ENCODE results near the gene GMDS. TPM values are rescaled to one million over a fixed set of nuclear protein-coding genes. Genes with fewer than 3 reads are reported as not detected.

The GMDS gene
- total RNA-seq, 4 donors from 2014 or later, result 3.4 to 7.2 (median 4.6) TPM

DNA sequence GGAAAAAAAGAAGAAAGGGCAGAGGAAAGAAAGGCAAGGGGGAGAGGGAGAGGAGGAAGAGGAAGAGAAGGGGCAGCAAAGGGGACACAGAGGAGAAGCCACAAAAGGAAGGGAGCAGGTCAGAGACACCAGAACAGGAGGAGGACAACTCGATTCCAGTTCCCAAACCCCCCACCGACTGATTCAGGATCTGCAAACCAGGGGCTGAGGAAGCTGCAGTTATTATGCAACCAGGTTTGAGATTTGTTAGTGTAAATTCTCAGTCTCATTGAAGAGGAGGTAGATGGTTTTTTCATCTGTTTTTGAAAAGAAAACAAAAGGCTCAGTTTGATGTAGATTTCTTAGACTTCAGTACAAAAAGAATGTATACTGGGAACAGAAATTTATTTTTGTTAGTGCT is 432.9 kb downstream of the GMDS start:
- no peak for TF ChIP-seq POLR2A (IDR thresholded peaks at IDR 0.05)
- TF ChIP-seq, protein P1, sequence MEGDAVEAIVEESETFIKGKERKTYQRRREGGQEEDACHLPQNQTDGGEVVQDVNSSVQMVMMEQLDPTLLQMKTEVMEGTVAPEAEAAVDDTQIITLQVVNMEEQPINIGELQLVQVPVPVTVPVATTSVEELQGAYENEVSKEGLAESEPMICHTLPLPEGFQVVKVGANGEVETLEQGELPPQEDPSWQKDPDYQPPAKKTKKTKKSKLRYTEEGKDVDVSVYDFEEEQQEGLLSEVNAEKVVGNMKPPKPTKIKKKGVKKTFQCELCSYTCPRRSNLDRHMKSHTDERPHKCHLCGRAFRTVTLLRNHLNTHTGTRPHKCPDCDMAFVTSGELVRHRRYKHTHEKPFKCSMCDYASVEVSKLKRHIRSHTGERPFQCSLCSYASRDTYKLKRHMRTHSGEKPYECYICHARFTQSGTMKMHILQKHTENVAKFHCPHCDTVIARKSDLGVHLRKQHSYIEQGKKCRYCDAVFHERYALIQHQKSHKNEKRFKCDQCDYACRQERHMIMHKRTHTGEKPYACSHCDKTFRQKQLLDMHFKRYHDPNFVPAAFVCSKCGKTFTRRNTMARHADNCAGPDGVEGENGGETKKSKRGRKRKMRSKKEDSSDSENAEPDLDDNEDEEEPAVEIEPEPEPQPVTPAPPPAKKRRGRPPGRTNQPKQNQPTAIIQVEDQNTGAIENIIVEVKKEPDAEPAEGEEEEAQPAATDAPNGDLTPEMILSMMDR (IDR thresholded peaks at IDR 0.05 in 4 of 5, conservative IDR thresholded peaks at IDR 0.05 in 1 of 5), result no peak
- Histone ChIP-seq H3K36me3 (no peaks in the 10 kb centered on the region), H3K4me3 (no peak overlapping the region), H3K9me3 (no peaks in the 10 kb centered on the region), H3K4me1 (no peaks in the 10 kb centered on the region), H3K27ac (no peak overlapping the region), H3K27me3 (no peaks in the 10 kb centered on the region)
- ATAC-seq, result no peak
- no peak for DNase-seq
- intact Hi-C loops (cut with DNase I; ENCODE audit: low total_unique reads) (no loop called here), in situ Hi-C loops (cut with MboI; ENCODE audit: low sequenced_read_pairs in 4 of 4) (no loop called here)

- H3K4me3 ChIP-seq, result no peak overlapping the region
- intact Hi-C loops (cut with DNase I; ENCODE audit: low total_unique reads), result no loop called here
- in situ Hi-C loops (cut with MboI; ENCODE audit: low sequenced_read_pairs in 4 of 4), result no loop called here
- no peaks in the 10 kb centered on the region for H3K36me3 ChIP-seq
- H3K27me3 ChIP-seq, result no peaks in the 10 kb centered on the region
- DNase-seq, result no peak
- no peaks in the 10 kb centered on the region for H3K4me1 ChIP-seq
- no peak overlapping the region for H3K27ac ChIP-seq
- ATAC-seq, result no peak
- no peak for TF ChIP-seq POLR2A (IDR thresholded peaks at IDR 0.05)
- TF ChIP-seq, protein P1 (IDR thresholded peaks at IDR 0.05 in 4 of 5, conservative IDR thresholded peaks at IDR 0.05 in 1 of 5), result no peak
- no peaks in the 10 kb centered on the region for H3K9me3 ChIP-seq
Measured at GRCh38 chr6:1812034-1812433, 433.4 kb downstream of the GMDS start.

GRCh38 chr6:1810880-1811279 is 434.5 kb downstream of the GMDS start:
- no peak overlapping the region for H3K27ac ChIP-seq
- no peaks in the 10 kb centered on the region for H3K4me1 ChIP-seq
- no peak overlapping the region for H3K4me3 ChIP-seq
- DNase-seq, result no peak
- ATAC-seq, result no peak
- intact Hi-C loops (cut with DNase I; ENCODE audit: low total_unique reads) (no loop called here), in situ Hi-C loops (cut with MboI; ENCODE audit: low sequenced_read_pairs in 4 of 4) (no loop called here)
- no peak for TF ChIP-seq POLR2A (IDR thresholded peaks at IDR 0.05)
- TF ChIP-seq, protein P1 (IDR thresholded peaks at IDR 0.05 in 4 of 5, conservative IDR thresholded peaks at IDR 0.05 in 1 of 5), result no peak
- no peaks in the 10 kb centered on the region for H3K9me3 ChIP-seq
- H3K36me3 ChIP-seq, result no peaks in the 10 kb centered on the region
- no peaks in the 10 kb centered on the region for H3K27me3 ChIP-seq

DNA sequence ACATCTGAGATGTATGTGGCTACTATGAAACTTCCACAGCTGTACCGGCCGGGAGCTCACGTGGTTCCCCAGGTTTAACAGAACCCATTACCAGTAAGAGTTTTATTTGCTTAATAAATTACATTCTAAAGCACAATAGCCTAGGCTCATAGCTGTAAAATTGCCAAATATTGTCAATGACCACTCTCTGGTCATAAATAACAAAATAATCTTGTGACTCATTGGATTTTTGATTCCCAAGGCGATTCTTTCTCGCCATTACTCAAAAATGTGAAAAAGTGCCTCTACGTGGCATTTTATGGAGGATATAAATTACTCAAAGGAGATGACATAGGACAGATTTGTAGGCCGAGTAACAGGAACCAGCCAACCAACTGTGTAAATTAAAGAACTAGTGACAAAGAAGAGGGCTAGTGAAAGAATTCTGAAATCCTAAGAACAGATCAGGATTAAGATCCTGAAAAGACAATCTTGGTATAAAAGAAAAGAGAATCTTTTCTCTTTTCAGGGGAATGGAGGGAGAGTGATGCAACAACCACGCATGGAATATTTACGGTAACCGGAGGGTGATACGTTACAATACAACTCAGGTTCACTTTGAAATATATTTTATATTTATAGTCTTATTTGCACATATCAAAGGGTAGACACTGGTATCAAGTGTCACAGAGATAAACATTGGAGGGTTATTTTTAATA is 436.0 kb downstream of the GMDS start:
- in situ Hi-C loops (cut with MboI; ENCODE audit: low sequenced_read_pairs in 4 of 4) (no loop called here), intact Hi-C loops (cut with DNase I; ENCODE audit: low total_unique reads) (no loop called here)
- H3K9me3 ChIP-seq, result no peaks in the 10 kb centered on the region
- TF ChIP-seq POLR2A (IDR thresholded peaks at IDR 0.05), result no peak
- TF ChIP-seq, protein P1 (IDR thresholded peaks at IDR 0.05 in 4 of 5, conservative IDR thresholded peaks at IDR 0.05 in 1 of 5), result no peak
- no peak overlapping the region for H3K27ac ChIP-seq
- H3K27me3 ChIP-seq, result no peaks in the 10 kb centered on the region
- H3K4me1 ChIP-seq, result no peaks in the 10 kb centered on the region
- no peak overlapping the region for H3K4me3 ChIP-seq
- no peak for DNase-seq
- no peak for ATAC-seq
- no peaks in the 10 kb centered on the region for H3K36me3 ChIP-seq

DNA sequence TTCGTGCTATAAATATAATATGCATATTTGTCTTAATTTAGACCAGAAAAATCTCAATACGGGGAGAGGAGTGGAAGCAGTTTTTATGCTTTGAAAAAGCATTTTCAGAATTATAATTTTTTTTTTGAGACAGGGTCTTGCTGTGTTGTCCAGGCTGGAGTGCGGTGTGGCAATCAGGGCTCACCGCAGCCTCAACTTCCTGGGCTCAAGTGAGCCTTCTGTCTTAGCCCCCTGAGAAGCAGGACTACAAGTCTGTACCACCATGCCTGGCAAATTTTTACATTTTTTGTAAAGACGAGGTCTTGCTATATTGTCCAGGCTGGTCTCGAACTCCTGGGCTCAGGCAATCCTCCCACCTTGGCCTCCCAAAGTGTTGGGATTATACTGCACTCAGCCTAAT is 438.5 kb downstream of the GMDS start:
- ATAC-seq (no peak), DNase-seq (no peak)
- in situ Hi-C loops (cut with MboI; ENCODE audit: low sequenced_read_pairs in 4 of 4), result no loop called here
- Histone ChIP-seq H3K36me3 (no peaks in the 10 kb centered on the region), H3K27me3 (no peaks in the 10 kb centered on the region), H3K4me3 (no peak overlapping the region), H3K4me1 (no peaks in the 10 kb centered on the region), H3K9me3 (no peaks in the 10 kb centered on the region), H3K27ac (no peak overlapping the region)
- no peak for TF ChIP-seq POLR2A (IDR thresholded peaks at IDR 0.05)
- TF ChIP-seq, protein P1 (IDR thresholded peaks at IDR 0.05 in 4 of 5, conservative IDR thresholded peaks at IDR 0.05 in 1 of 5), result no peak
- intact Hi-C loops (cut with DNase I; ENCODE audit: low total_unique reads), result no loop called here

Measured in gastrocnemius medialis (tissue), 4 donors.